Heart left ventricle (tissue), 16 donors: ENCODE data around the gene GALNT14. TPM values are rescaled to one million over a fixed set of nuclear protein-coding genes. Genes with fewer than 3 reads are reported as not detected.

ENCODE experiments used
- ATAC-seq, 4 donors: fragments of 200-7000 bp; cut with Tn5 transposase; one replicate each; pipeline ENCODE4 v1.9.1; 2020 to 2022; ENCODE audit warnings: moderate library complexity in 4 of 4, mild to moderate bottlenecking in 3 of 4, moderate number of reproducible peaks in 1 of 4
- DNase-seq, 5 donors: peaks; one replicate each; pipeline ENCODE4 v3.0.0-alpha.2; 2020
- H3K27ac ChIP-seq, 12 donors: fragments of 200-600 bp; sonication (generic) in 4 of 12; one replicate each; pipeline versions ENCODE4 v1.5.0 to v1.8.0; 2016 to 2022; ENCODE audit warnings: mild to moderate bottlenecking in 2 of 12
- H3K27me3 ChIP-seq, 9 donors: fragments of 200-600 bp; sonication (generic) in 2 of 9; one replicate each; pipeline versions ENCODE4 v1.5.1 to v1.8.0; 2016 to 2022; ENCODE audit warnings: mild to moderate bottlenecking in 3 of 9
- H3K36me3 ChIP-seq, 9 donors: fragments of 200-600 bp; sonication (generic) in 2 of 9; one replicate each; pipeline versions ENCODE4 v1.5.0 to v1.8.0; 2018 to 2022; ENCODE audit warnings: mild to moderate bottlenecking in 2 of 9
- H3K4me1 ChIP-seq, 12 donors: fragments of 200-600 bp; sonication (generic) in 4 of 12; one replicate each; pipeline versions ENCODE4 v1.5.0 to v1.8.0; 2016 to 2022; ENCODE audit warnings: mild to moderate bottlenecking in 3 of 12
- H3K4me3 ChIP-seq, 12 donors: fragments of 200-600 bp; sonication (generic) in 4 of 12; one replicate each; pipeline versions ENCODE4 v1.5.0 to v1.8.0; 2017 to 2022; ENCODE audit warnings: mild to moderate bottlenecking in 9 of 12, moderate library complexity in 4 of 12
- H3K9me3 ChIP-seq, 12 donors: fragments of 200-600 bp; sonication (generic) in 4 of 12; one replicate each; pipeline versions ENCODE4 v1.5.0 to v1.8.0; 2016 to 2022; ENCODE audit warnings: mild to moderate bottlenecking in 1 of 12
- POLR2A ChIP-seq, 2 donors: fragments of 450-650 bp; IDR thresholded peaks; one replicate each; pipeline ENCODE4 v1.6.1; 2017; ENCODE audit warnings: antibody characterized with exemption in 2 of 2, mild to moderate bottlenecking in 2 of 2, moderate library complexity in 2 of 2
- WGBS, 4 donors: extraction: QIAGEN DNeasy Blood & Tissue Kit in 2 of 4; methylation state at CpG; one replicate each; pipeline versions ENCODE4 v1.1.5 to v1.1.7; 2013 to 2018; 5-methylcytosine and 5-hydroxymethylcytosine counted together
- intact Hi-C, 10 donors: fragments of 100-400 bp; cut with DNase I; formaldehyde crosslinking; loops; one replicate each; pipeline versions ENCODE4 v1.11.1 to v1.14.2; 2022
- polyA plus RNA-seq, 2 donors: library from polyadenylated mRNA; stranded (reverse); fragments of 200-250 nt; gene quantifications; one replicate each; pipeline ENCODE4 v1.2.3, GENCODE V29; 2013
- total RNA-seq, 9 donors: library from RNA; depleted of rRNA in 2 of 9; stranded (reverse); fragments of >200 nt in 2 of 9; fragmentation: NEBNext Ultra II Directional in 3 of 9; extraction: Animal tissue kit (Norgen Biotek cat#: 25700) in 3 of 9; gene quantifications; one replicate each; pipeline versions ENCODE4 v1.1.0 to v1.2.4, GENCODE V29; 2016 to 2023
- TF ChIP-seq, protein P1 (sequence below), 12 donors: fragments of 200-600 bp; sonication (generic) in 4 of 12; IDR thresholded peaks; one replicate each; pipeline versions ENCODE4 v1.5.0 to v1.8.0; 2018 to 2022; ENCODE audit warnings: antibody characterized with exemption in 12 of 12, mild to moderate bottlenecking in 5 of 12
- donor health status: ischemic (EF 13 %, LVEDD 7.1; RV severe dilation, severe dysfunction).
- donor health status: healthy with polysubstance abuse.
- donor health status: DM: no; HTN: yes; CAD: no.
- donor health status: DM: no; HTN: no; CAD: no.
- donor health status: ischemic (EF 25% LVEDD 6.9; RV normal size, moderate dysfunction).
- donor health status: ischemic (EF 25% LVEDD 5.7; RV mildly dilated, moderate dysfunction).
- donor health status: healthy.
- donor health status: DM: yes; HTN: yes; CAD: no.
- donor health status: ischemic (EF 35%, LVEDD 5.7; RV mildly dilated, moderate dysfunction).
- donor health status: nonischemic (EF 11% LVEDD 7.7; RV severe dilation, severe dysfunction).
- donor health status: DM: yes; HTN: yes; CAD: no.
- donor health status: PGD.
- donor health status: ischemic (EF 29% LVEDD 5.4; RV normal size, mild dysfunction).
- donor health status: nonischemic (EF 23%, LVEDD 6.1; RV moderate dilation, normal function).

Gene GALNT14
- total and polyA plus RNA-seq, 11 donors, result 0.29 to 2.4 (median 1.0) TPM; not detected in 2

DNA sequence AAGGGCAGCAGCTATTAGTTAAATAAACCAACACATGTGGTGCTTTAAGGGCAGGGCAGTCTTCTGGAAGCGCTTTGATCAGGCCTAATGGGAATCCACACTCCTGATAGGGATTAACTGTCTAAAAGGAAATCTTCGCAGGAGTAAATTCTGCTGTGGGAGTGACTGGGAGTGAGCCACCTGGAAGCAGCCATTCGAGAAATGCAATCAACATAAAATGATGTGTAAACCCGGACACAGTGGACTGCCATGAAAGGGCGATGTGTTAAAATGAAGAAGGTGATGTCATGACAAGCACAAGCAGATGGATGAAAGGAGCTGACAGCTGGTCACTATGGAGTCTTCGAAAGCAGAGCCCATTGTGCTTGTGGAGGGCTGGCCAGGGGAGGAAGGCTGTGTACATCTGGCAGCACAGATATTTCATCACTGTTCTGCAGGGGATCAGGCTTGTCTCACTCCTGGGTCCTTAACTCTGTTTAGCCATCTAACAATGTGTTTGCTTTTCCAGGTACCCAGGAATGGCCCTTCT, 24.8 kb upstream of the GALNT14 start:
- WGBS, 4 donors, result 64 to 69% (median 67%) methylated on average over 6 of the region's 6 CpGs
- no peaks in the 10 kb centered on the region for H3K4me1 ChIP-seq
- intact Hi-C loops, result loop anchor here in 2 of 10 donors (10.0 kb wide), 2 partner anchors 172 to 998 kb away; no protein-coding TSS in a partner anchor

DNA sequence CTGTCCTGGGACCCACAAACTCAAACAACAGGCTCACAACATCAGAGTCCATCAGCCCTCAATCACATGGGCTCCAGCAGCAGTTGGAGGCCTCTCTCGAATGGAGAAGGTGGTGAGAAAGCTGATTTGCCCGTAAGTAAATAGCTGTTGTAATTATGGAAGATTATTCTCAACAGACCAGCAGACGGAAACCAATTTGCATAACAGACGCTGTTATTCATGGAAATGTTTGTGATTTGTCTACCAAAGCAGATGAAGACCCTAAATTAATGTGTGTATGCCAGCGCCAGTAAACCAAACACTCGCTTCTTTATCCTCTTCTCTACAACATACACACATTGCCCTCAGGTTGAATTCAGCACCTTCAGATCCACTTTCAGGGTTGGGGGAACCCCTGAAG, 23.4 kb upstream of the GALNT14 start:
- Histone ChIP-seq H3K4me3 (no peak overlapping the region), H3K9me3 (no peaks in the 10 kb centered on the region), H3K4me1 (no peaks in the 10 kb centered on the region), H3K27ac (no peak overlapping the region), H3K36me3 (no peaks in the 10 kb centered on the region), H3K27me3 (peaks cover 0 to 4% (median 0%) of the 10 kb centered on the region in 9 donors)
- TF ChIP-seq POLR2A (IDR thresholded peaks at IDR 0.05), result no peak
- TF ChIP-seq, protein P1, sequence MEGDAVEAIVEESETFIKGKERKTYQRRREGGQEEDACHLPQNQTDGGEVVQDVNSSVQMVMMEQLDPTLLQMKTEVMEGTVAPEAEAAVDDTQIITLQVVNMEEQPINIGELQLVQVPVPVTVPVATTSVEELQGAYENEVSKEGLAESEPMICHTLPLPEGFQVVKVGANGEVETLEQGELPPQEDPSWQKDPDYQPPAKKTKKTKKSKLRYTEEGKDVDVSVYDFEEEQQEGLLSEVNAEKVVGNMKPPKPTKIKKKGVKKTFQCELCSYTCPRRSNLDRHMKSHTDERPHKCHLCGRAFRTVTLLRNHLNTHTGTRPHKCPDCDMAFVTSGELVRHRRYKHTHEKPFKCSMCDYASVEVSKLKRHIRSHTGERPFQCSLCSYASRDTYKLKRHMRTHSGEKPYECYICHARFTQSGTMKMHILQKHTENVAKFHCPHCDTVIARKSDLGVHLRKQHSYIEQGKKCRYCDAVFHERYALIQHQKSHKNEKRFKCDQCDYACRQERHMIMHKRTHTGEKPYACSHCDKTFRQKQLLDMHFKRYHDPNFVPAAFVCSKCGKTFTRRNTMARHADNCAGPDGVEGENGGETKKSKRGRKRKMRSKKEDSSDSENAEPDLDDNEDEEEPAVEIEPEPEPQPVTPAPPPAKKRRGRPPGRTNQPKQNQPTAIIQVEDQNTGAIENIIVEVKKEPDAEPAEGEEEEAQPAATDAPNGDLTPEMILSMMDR (IDR thresholded peaks at IDR 0.05), result no peak
- intact Hi-C loops, result loop anchor here in 2 of 10 donors (10.0 kb wide), 2 partner anchors 173 to 997 kb away; no protein-coding TSS in a partner anchor
- DNase-seq, result no peak
- no peak for ATAC-seq
- WGBS, 4 donors, result 88 to 93% (median 91%) methylated on average over 6 of the region's 6 CpGs

More for the DNA sequence above, 24.8 kb upstream of the GALNT14 start:
- TF ChIP-seq, protein P1 (IDR thresholded peaks at IDR 0.05), result no peak
- TF ChIP-seq POLR2A (IDR thresholded peaks at IDR 0.05), result no peak
- ATAC-seq (no peak), DNase-seq (no peak)
- Histone ChIP-seq H3K36me3 (no peaks in the 10 kb centered on the region), H3K27ac (no peak overlapping the region), H3K9me3 (no peaks in the 10 kb centered on the region), H3K4me3 (no peak overlapping the region), H3K27me3 (peaks cover 0 to 4% (median 0%) of the 10 kb centered on the region in 9 donors)

DNA sequence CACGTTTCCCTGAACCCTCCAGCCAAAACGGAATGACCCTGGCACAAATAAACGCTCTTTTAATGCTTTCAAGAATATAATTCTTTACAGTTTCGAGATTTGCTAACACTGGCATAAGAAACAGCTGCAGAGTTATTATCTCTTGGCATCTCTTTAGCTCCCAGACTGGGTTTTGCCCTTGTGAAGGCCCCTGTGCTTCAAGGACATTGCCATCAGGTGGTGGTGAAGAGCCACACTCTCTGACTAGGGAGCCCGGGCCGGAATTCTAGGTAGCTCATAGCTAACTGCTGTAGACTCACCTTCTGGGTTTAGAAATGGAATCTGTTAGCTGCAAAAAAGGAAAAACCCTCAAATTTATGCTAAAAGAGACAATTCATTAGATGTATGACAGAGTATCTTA, 13.3 kb upstream of the GALNT14 start:
- Histone ChIP-seq H3K4me3 (no peak overlapping the region), H3K36me3 (no peaks in the 10 kb centered on the region), H3K9me3 (no peaks in the 10 kb centered on the region), H3K27ac (no peak overlapping the region), H3K4me1 (no peaks in the 10 kb centered on the region), H3K27me3 (no peaks in the 10 kb centered on the region)
- no peak for DNase-seq
- TF ChIP-seq, protein P1 (IDR thresholded peaks at IDR 0.05), result no peak
- TF ChIP-seq POLR2A (IDR thresholded peaks at IDR 0.05), result no peak
- 62 to 79% (median 75%) methylated on average over 6 of the region's 6 CpGs for WGBS, 4 donors
- ATAC-seq, result no peak
- intact Hi-C loops, result loop anchor here in 1 of 10 donors (5.0 kb wide), 1 partner anchor 181 kb away; no protein-coding TSS in a partner anchor

DNA sequence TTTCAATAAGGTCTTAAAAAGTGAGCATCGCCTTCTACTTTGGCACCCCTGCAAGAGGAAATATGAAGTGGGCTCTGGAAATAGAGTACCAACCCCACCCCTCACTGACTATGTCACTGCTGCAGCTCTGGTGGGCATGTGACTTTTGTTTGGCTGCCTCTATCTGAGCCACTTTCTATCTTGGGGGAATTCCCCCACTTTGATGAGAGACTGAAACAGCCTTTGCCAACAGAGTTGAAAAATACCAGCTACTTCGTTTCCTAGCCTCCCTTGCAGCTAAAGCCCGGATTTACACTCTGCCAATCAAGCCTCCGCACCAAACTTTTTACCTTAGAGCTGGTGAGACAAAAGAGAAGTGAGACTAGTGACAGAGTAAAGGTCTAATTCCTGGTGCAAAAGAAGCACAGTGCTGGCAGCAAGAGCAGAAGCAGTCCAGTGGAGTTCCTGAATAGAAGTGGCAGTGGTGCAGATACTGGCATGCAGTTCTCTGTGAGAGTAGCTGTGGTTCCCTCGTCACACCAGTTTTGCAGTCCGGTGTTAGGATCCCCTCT, 12.0 kb upstream of the GALNT14 start:
- intact Hi-C loops, result loop anchor here in 1 of 10 donors (5.0 kb wide), 1 partner anchor 182 kb away; no protein-coding TSS in a partner anchor
- no peak overlapping the region for H3K4me3 ChIP-seq
- 83 to 91% (median 89%) methylated on average over 6 of the region's 6 CpGs for WGBS, 4 donors
- no peaks in the 10 kb centered on the region for H3K27me3 ChIP-seq
- TF ChIP-seq, protein P1 (IDR thresholded peaks at IDR 0.05), result no peak
- no peak for TF ChIP-seq POLR2A (IDR thresholded peaks at IDR 0.05)
- H3K4me1 ChIP-seq, result no peaks in the 10 kb centered on the region
- H3K9me3 ChIP-seq, result no peaks in the 10 kb centered on the region
- H3K36me3 ChIP-seq, result no peaks in the 10 kb centered on the region
- no peak overlapping the region for H3K27ac ChIP-seq
- no peak for ATAC-seq
- DNase-seq, result no peak
